ENCODE data around the gene CHAF1B. TPM values are rescaled to one million over a fixed set of nuclear protein-coding genes. Genes with fewer than 3 reads are reported as not detected.

The CHAF1B gene
- total RNA-seq (2022; extraction: Qiagen RNA extraction; ENCODE audit: low read depth) = 11.5 to 13.5 TPM (median 12.2 TPM) in 5 replicates

GRCh38 chr21:36385233-36386030, at the start of gene CHAF1B:
Gene CHAF1B, plus strand, starts transcription at chr21:36385392. Its CDS starts 745 bp downstream, at chr21:36386137.

Other genes starting within 250 kb of the CHAF1B start
- gene DOP1B, start 228.6 kb upstream of the CHAF1B start, total RNA-seq (2022; extraction: Qiagen RNA extraction; ENCODE audit: low read depth) = 2.9 to 4.9 TPM (median 4.3 TPM) in 5 replicates
- 3.1 to 9.8 TPM (median 7.6 TPM) in 5 replicates for gene MORC3, start 65.2 kb upstream of the CHAF1B start, total RNA-seq (2022; extraction: Qiagen RNA extraction; ENCODE audit: low read depth)
- 0.10 to 0.21 TPM (median 0.21 TPM) in 3 of 5 replicates, not detected in the others for gene CLDN14, start 94.7 kb downstream of the CHAF1B start, total RNA-seq (2022; extraction: Qiagen RNA extraction; ENCODE audit: low read depth)

All from A549 treated with RU486 at 1 μM for 4 hours (cell line).